Tibial nerve (tissue), 3 donors: ENCODE results near the gene AIFM1.

Experiments used
- POLR2A ChIP-seq, 2 donors: fragments of 450-650 bp; IDR thresholded peaks; one replicate each; pipeline ENCODE4 v1.6.1; 2017; ENCODE audit warnings: antibody characterized with exemption in 2 of 2, mild to moderate bottlenecking in 2 of 2, moderate library complexity in 2 of 2
- TF ChIP-seq, protein P1 (sequence below), 5 experiments: fragments of 200-600 bp in 3 of 5; fragments of 450-650 bp in 2 of 5; sonication (generic) in 3 of 5; IDR thresholded peaks; one replicate each; pipeline ENCODE4 v1.5.1; 2016 to 2019; ENCODE audit warnings: antibody characterized with exemption in 5 of 5, mild to moderate bottlenecking in 3 of 5, moderate library complexity in 2 of 5

DNA sequence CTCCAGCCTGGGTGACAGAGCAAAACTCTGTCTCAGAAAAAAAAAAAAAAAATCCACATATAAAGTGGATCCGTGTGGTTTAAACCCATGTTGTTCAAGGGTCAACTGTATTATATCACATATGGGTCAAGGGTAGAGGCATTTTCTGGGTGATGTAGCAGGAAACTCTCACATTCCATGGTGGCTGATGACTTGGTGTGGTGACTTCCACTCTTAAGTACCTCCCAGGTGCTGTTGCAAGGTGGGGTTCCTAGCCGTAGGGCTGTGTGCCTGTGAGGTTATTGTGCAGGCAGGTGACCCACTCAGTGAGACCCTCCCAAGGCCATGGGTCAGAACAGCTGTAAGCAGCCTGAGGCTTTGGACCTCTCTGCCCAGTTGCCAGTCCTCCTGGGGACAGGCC lies 72.4 kb downstream of the AIFM1 start:
- TF ChIP-seq, protein P1, sequence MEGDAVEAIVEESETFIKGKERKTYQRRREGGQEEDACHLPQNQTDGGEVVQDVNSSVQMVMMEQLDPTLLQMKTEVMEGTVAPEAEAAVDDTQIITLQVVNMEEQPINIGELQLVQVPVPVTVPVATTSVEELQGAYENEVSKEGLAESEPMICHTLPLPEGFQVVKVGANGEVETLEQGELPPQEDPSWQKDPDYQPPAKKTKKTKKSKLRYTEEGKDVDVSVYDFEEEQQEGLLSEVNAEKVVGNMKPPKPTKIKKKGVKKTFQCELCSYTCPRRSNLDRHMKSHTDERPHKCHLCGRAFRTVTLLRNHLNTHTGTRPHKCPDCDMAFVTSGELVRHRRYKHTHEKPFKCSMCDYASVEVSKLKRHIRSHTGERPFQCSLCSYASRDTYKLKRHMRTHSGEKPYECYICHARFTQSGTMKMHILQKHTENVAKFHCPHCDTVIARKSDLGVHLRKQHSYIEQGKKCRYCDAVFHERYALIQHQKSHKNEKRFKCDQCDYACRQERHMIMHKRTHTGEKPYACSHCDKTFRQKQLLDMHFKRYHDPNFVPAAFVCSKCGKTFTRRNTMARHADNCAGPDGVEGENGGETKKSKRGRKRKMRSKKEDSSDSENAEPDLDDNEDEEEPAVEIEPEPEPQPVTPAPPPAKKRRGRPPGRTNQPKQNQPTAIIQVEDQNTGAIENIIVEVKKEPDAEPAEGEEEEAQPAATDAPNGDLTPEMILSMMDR (IDR thresholded peaks at IDR 0.05), result no peak
- TF ChIP-seq POLR2A (IDR thresholded peaks at IDR 0.05), result no peak
